Hematopoietic multipotent progenitor cell treated with erythropoietin and hydrocortisone succinate and interleukin-3 and kit ligand, for 4 days (in vitro differentiated cells): Measurements from ENCODE around the gene BICRA.
"Not testable (repeated sequence)": the region's sequence is repeated elsewhere in the genome, so short reads cannot be mapped to it uniquely, and the experiment has no call there.

Experiments used
- DNase-seq: peaks from one replicate; pipeline ENCODE4 v3.0.0-alpha.2; 2015

The BICRA gene

GRCh38 chr19:47719047-47719859 lies 110.3 kb downstream of the BICRA start:
- DNase-seq, result no peak

- DNase-seq, result no peak
Observed at GRCh38 chr19:47720669-47721422, 111.9 kb downstream of the BICRA start.

DNA sequence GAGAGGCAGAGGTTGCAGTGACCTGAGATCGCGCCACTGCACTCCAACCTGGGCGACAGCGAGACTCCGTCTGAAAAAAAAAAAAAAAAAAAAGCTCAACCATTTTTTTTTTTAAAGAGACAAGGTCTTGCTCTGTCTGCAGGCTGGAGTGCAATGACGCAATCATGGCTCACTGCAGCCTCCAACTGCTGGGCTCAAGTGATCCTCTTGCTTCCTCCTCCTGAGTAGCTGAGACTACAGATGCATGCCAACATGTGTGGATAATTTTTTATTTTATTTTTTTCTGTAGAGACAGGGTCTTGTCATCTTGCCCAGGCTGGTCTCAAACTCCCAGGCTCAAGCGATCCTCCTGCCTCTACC lies 114.6 kb downstream of the BICRA start:
- peak; percentile 85 for DNase-seq

DNA sequence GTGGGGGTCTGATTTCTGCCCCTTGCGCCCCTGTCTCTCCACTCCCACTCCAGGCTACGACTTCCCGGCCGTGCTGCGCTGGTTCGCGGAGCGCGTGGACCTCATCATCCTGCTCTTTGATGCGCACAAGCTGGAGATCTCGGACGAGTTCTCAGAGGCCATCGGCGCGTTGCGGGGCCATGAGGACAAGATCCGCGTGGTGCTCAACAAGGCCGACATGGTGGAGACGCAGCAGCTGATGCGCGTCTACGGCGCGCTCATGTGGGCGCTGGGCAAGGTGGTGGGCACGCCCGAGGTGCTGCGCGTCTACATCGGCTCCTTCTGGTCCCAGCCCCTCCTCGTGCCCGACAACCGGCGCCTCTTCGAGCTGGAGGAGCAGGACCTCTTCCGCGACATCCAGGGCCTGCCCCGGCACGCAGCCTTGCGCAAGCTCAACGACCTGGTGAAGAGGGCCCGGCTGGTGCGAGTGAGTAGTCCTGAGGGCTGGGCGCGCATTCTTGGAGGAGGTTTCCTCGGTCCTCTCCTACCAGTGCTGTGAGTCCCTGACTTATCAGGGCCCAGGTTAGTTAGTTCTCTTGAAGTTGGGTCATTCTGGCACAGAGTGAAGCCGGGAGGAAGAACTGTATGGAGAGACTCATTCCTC lies 116.9 kb downstream of the BICRA start:
- DNase-seq, result no peak

GRCh38 chr19:47726467-47726866 lies 117.5 kb downstream of the BICRA start:
- peak; percentile 40 for DNase-seq

GRCh38 chr19:47728295-47728694 lies 119.4 kb downstream of the BICRA start:
- not testable (repeated sequence) for DNase-seq

GRCh38 chr19:47729468-47729798 lies 120.5 kb downstream of the BICRA start:
- peak; percentile 84 for DNase-seq

- peak; percentile 98 for DNase-seq
Observed at GRCh38 chr19:47729799-47730520, 121.0 kb downstream of the BICRA start.

DNA sequence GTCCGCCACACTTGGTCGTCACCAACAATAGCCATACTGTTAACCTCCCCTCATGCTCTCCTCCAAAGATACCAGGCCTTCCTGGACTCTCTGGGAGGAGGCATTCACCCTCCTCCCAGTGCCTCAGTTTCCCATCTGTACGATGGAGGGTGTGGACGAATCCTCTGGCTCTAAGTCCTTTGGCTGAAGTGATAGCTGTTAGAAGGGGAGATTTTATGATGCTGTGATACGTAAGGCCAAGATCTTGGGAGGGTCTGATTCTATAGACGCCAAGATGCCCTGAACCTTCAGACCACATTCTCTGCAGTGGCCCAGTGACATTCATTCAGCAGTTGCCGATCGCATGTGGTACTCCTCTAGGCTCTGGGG lies 121.6 kb downstream of the BICRA start:
- DNase-seq, result no peak

- no peak for DNase-seq
Observed at GRCh38 chr19:47730910-47731309, 122.0 kb downstream of the BICRA start.

- no peak for DNase-seq
Observed at GRCh38 chr19:47735131-47735530, 126.2 kb downstream of the BICRA start.

DNA sequence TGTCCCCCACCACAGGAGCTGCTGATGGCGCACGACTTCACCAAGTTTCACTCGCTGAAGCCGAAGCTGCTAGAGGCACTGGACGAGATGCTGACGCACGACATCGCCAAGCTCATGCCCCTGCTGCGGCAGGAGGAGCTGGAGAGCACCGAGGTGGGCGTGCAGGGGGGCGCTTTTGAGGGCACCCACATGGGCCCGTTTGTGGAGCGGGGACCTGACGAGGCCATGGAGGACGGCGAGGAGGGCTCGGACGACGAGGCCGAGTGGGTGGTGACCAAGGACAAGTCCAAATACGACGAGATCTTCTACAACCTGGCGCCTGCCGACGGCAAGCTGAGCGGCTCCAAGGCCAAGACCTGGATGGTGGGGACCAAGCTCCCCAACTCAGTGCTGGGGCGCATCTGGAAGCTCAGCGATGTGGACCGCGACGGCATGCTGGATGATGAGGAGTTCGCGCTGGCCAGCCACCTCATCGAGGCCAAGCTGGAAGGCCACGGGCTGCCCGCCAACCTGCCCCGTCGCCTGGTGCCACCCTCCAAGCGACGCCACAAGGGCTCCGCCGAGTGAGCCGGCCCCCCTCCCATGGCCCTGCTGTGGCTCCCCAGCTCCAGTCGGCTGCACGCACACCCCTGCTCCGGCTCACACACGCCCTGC lies 132.1 kb downstream of the BICRA start:
- no peak for DNase-seq

- no peak for DNase-seq
Observed at GRCh38 chr19:47741544-47742140, 132.7 kb downstream of the BICRA start.

DNA sequence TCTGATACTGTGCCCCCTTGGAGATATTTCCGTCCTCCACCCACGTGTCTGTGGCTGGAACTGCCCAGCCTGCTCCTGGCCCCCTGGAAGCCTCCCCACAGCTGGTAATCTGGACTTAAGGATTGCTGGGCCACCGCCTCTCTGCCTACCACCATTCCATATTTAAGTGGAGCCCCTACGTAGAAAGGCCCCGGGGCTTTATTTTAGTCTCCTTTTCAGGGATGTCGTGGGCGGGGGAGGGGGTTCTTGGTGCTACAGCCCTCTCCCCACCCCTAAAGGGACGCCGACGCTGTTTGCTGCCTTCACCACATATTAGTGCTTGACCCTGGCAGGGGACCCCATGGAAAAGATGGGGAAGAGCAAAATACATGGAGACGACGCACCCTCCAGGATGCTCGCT lies 133.7 kb downstream of the BICRA start:
- no peak for DNase-seq

DNA sequence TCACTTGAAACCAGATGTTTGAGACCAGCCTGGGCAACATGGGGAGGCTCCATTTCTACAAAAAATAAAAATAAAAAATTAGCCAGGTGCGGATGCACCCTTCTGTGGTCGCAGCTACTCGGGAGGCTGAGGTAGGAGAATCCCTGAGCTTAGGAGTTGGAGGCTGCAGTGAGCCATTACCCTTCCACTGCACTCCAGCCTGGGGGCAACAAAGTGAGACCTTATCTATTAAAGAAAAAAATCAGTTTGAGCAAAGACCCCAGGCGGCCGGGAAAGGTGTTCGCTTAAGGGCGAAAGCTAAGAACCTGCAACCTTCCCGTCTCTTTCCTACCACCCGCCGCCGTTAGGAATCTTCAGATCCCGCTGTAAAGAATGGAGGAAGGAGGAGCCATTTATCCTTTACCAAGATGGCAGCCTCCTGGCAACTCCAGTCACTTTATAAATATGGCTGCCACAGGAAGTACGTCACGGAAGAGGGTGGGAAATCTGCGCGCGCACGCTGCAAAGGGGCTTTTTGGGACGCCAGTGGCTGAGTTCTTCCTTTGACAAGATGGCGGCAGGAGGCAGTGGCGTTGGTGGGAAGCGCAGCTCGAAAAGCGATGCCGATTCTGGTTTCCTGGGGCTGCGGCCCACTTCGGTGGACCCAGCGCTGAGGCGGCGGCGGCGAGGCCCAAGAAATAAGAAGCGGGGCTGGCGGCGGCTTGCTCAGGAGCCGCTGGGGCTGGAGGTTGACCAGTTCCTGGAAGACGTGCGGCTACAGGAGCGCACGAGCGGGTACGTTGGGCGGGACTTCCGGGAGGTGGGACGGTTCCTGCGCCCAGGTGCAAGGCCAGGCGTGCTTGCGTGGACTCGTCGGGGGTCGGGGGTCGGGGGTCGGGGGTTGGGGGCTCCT lies 136.3 kb downstream of the BICRA start, which contains the start of gene NOP53:
Gene NOP53 (plus strand): TSS at position 537 of the 892 bp plus-strand sequence. CDS start 14 bp downstream, at position 551.
- peak; percentile 98 for DNase-seq

DNA sequence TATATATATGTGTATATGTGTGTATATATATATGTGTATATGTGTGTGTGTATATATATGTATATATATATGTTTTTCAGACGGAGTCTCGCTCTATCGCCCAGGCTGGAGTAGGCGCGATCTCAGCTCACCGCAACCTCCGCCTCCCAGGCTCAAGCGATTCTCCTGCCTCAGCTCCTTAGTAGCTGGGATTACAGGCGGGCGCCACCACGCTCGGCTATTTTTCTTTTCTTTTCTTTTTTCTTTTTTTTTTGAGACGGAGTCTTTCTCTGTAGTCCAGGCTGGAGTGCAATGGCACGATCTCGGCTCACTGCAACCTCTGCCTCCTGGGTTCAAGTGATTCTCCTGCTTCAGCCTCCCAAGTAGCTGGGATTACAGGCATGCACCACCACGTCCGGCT lies 137.2 kb downstream of the BICRA start:
- DNase-seq, result not testable (repeated sequence)

DNA sequence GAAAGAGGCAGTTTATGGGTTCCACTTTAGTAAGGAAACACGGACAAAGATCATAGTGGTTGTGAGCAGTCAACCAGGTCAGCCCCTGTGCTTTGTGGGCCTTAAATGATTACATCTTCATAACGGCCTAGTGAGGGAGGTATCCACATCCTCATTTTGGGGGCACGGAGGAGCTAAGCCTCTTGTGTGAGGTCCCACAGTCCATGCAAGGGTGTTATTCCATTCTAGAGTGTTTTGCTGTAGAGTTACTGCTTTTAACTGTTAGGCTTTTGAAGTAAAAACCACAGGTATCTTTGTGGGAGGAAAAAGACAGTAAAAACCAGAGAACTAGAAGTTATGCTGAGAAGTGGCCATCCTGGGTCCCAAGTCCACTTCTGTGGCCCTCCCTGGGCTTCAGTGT lies 140.4 kb downstream of the BICRA start:
- DNase-seq, result no peak

- no peak for DNase-seq
Observed at GRCh38 chr19:47750752-47751151, 141.8 kb downstream of the BICRA start.

DNA sequence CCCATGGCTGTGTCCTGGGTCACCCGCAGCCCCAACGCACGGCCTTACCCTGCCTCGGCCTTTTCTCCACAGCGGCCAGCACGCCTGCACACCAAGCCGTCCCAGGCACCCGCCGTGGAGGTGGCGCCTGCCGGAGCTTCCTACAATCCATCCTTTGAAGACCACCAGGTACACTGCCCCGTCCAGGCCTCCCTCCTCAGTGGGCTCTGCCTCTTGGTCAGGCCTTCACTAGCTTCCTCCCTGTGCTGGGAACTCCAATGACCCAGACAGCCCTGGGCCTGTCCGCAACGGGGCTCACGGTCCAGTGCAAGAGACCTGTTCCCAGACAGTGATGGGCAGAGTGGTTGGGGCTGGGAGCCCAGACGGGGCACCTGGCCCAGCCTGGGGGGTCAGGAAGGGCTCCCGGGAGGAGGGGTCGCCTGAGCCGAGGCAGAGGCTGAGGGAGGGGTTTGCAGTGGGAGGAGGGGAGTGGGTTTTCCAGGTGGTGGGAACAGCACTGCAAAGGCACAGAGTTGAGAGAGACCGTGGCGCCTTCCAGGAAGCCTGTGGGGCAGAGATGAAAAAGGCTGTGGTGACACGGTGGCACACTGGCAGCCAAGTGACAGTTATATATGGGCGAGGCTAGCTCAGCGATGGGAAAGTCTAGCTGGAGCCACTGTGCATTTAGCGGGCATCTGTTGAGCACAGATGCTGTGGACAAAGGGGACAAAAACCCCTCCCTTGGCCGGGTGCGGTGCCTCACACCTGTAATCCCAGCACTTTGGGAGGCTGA lies 143.7 kb downstream of the BICRA start:
- no peak for DNase-seq
